ENCODE measurements around the gene COX6A2. TPM values are rescaled to one million over a fixed set of nuclear protein-coding genes. Genes with fewer than 3 reads are reported as not detected.

COX6A2 gene
- polyA plus RNA-seq, 1 donor (not counting 4 experiments of a cell fraction or from before 2014, with no cell fraction given), result not detected

GRCh38 chr16:31465788-31466370, 37.7 kb upstream of the COX6A2 start:
- no peak overlapping the region for H2AFZ ChIP-seq (ENCODE audit: control insufficient read depth, low read length)
- H3K9me3 ChIP-seq (ENCODE audit: control insufficient read depth, low read depth, low read length), result no peaks in the 10 kb centered on the region
- no peak overlapping the region for H3K4me2 ChIP-seq (ENCODE audit: control insufficient read depth, extremely low read depth, insufficient read depth, low read depth, low read length)
- dilution Hi-C loops (cut with MboI; ENCODE audit: extremely low pct_ligation_motif_present, low sequenced_read_pairs), result no loop called here
- no peak overlapping the region for H3K9ac ChIP-seq (ENCODE audit: control insufficient read depth, extremely low read depth, insufficient read depth, low read length)
- H3K4me1 ChIP-seq (ENCODE audit: control insufficient read depth, extremely low read depth, insufficient read depth, low read length), result peaks cover 2% of the 10 kb centered on the region
- no peaks in the 10 kb centered on the region for H4K20me1 ChIP-seq (ENCODE audit: control insufficient read depth, extremely low read depth, insufficient read depth, low read length)
- no peaks in the 10 kb centered on the region for H3K9me1 ChIP-seq (ENCODE audit: control insufficient read depth, extremely low read depth, insufficient read depth, low read length)
- FAIRE-seq (no peak), DNase-seq (ENCODE audit: low read depth, low spot score) (no peak)
- no peak overlapping the region for H3K4me3 ChIP-seq (ENCODE audit: control insufficient read depth in 2 of 3, extremely low read depth in 1 of 3, insufficient read depth in 2 of 3, low read depth in 1 of 3, low read length in 3 of 3)
- peaks cover 9 to 22% of the 10 kb centered on the region in 2 experiments for H3K36me3 ChIP-seq (ENCODE audit: control insufficient read depth in 2 of 2, extremely low read depth in 1 of 2, insufficient read depth in 2 of 2, low read length in 2 of 2)
- no peaks in the 10 kb centered on the region for H3K27me3 ChIP-seq (ENCODE audit: control insufficient read depth, extremely low read depth, insufficient read depth, low read length)
- TF ChIP-seq EZH2 (IDR thresholded peaks at IDR 0.05; ENCODE audit: low read length), result no peak
- TF ChIP-seq CTCF (optimal IDR thresholded peaks at IDR 0.05 in 1 of 3, IDR thresholded peaks at IDR 0.05 in 1 of 3, conservative IDR thresholded peaks at IDR 0.05 in 1 of 3; ENCODE audit: extremely low read depth in 1 of 3, insufficient read depth in 2 of 3, low read length in 3 of 3), result no peak
- no peak overlapping the region for H3K27ac ChIP-seq (ENCODE audit: control insufficient read depth, insufficient read depth, low read length)
- H3K79me2 ChIP-seq (ENCODE audit: control insufficient read depth, insufficient read depth, low read length), result no peaks in the 10 kb centered on the region

GRCh38 chr16:31464781-31465260, 36.7 kb upstream of the COX6A2 start:
- FAIRE-seq, result no peak
- H3K36me3 ChIP-seq (ENCODE audit: control insufficient read depth in 2 of 2, extremely low read depth in 1 of 2, insufficient read depth in 2 of 2, low read length in 2 of 2), result peaks cover 9 to 22% of the 10 kb centered on the region in 2 experiments
- H3K9me1 ChIP-seq (ENCODE audit: control insufficient read depth, extremely low read depth, insufficient read depth, low read length), result no peaks in the 10 kb centered on the region
- no peak for DNase-seq (ENCODE audit: low read depth, low spot score)
- H3K27ac ChIP-seq (ENCODE audit: control insufficient read depth, insufficient read depth, low read length), result no peak overlapping the region
- dilution Hi-C loops (cut with MboI; ENCODE audit: extremely low pct_ligation_motif_present, low sequenced_read_pairs), result no loop called here
- H3K4me1 ChIP-seq (ENCODE audit: control insufficient read depth, extremely low read depth, insufficient read depth, low read length), result peaks cover 10% of the 10 kb centered on the region
- H3K27me3 ChIP-seq (ENCODE audit: control insufficient read depth, extremely low read depth, insufficient read depth, low read length), result no peaks in the 10 kb centered on the region
- H3K9ac ChIP-seq (ENCODE audit: control insufficient read depth, extremely low read depth, insufficient read depth, low read length), result no peak overlapping the region
- H3K4me3 ChIP-seq (ENCODE audit: control insufficient read depth in 2 of 3, extremely low read depth in 1 of 3, insufficient read depth in 2 of 3, low read depth in 1 of 3, low read length in 3 of 3), result no peak overlapping the region
- no peak overlapping the region for H2AFZ ChIP-seq (ENCODE audit: control insufficient read depth, low read length)
- no peak for TF ChIP-seq CTCF (optimal IDR thresholded peaks at IDR 0.05 in 1 of 3, IDR thresholded peaks at IDR 0.05 in 1 of 3, conservative IDR thresholded peaks at IDR 0.05 in 1 of 3; ENCODE audit: extremely low read depth in 1 of 3, insufficient read depth in 2 of 3, low read length in 3 of 3)
- no peak for TF ChIP-seq EZH2 (IDR thresholded peaks at IDR 0.05; ENCODE audit: low read length)
- no peaks in the 10 kb centered on the region for H4K20me1 ChIP-seq (ENCODE audit: control insufficient read depth, extremely low read depth, insufficient read depth, low read length)
- peaks cover 1% of the 10 kb centered on the region for H3K79me2 ChIP-seq (ENCODE audit: control insufficient read depth, insufficient read depth, low read length)
- H3K4me2 ChIP-seq (ENCODE audit: control insufficient read depth, extremely low read depth, insufficient read depth, low read depth, low read length), result no peak overlapping the region
- H3K9me3 ChIP-seq (ENCODE audit: control insufficient read depth, low read depth, low read length), result no peaks in the 10 kb centered on the region

Data from keratinocyte (primary cell).